ENCODE results near the gene SLC6A1. TPM values are rescaled to one million over a fixed set of nuclear protein-coding genes. Genes with fewer than 3 reads are reported as not detected.

The SLC6A1 gene
- polyA plus RNA-seq, 1 donor, result 1.3 TPM

GRCh38 chr3:10993729-10994065 lies 1.1 kb downstream of the SLC6A1 start:
- Histone ChIP-seq H3K27ac (ENCODE audit: low read length) (no peak overlapping the region), H3K36me3 (ENCODE audit: control insufficient read depth, insufficient read depth, low read length) (no peaks in the 10 kb centered on the region), H3K9me3 (ENCODE audit: control insufficient read depth, low read depth, low read length) (no peaks in the 10 kb centered on the region), H3K4me3 (ENCODE audit: low read length) (no peak overlapping the region), H3K4me1 (ENCODE audit: control insufficient read depth, insufficient read depth, low read length) (no peaks in the 10 kb centered on the region), H3K27me3 (ENCODE audit: control insufficient read depth, insufficient read depth, low read length) (peaks cover 90% of the 10 kb centered on the region)
- no peak for DNase-seq
- no CpG with 5 or more reads among the region's 9 CpGs for WGBS (ENCODE audit: insufficient coverage, low lambda C conversion rate)

GRCh38 chr3:10994306-10994705 lies 1.8 kb downstream of the SLC6A1 start:
- WGBS (ENCODE audit: insufficient coverage, low lambda C conversion rate), result no CpG with 5 or more reads among the region's 3 CpGs
- DNase-seq, result no peak
- H3K27ac ChIP-seq (ENCODE audit: low read length), result no peak overlapping the region
- H3K27me3 ChIP-seq (ENCODE audit: control insufficient read depth, insufficient read depth, low read length), result peaks cover 86% of the 10 kb centered on the region
- H3K9me3 ChIP-seq (ENCODE audit: control insufficient read depth, low read depth, low read length), result no peaks in the 10 kb centered on the region
- no peaks in the 10 kb centered on the region for H3K36me3 ChIP-seq (ENCODE audit: control insufficient read depth, insufficient read depth, low read length)
- H3K4me1 ChIP-seq (ENCODE audit: control insufficient read depth, insufficient read depth, low read length), result no peaks in the 10 kb centered on the region
- H3K4me3 ChIP-seq (ENCODE audit: low read length), result no peak overlapping the region

GRCh38 chr3:10995871-10996270 lies 3.3 kb downstream of the SLC6A1 start:
- no CpG with 5 or more reads among the region's 8 CpGs for WGBS (ENCODE audit: insufficient coverage, low lambda C conversion rate)
- H3K4me1 ChIP-seq (ENCODE audit: control insufficient read depth, insufficient read depth, low read length), result no peaks in the 10 kb centered on the region
- no peaks in the 10 kb centered on the region for H3K36me3 ChIP-seq (ENCODE audit: control insufficient read depth, insufficient read depth, low read length)
- peaks cover 84% of the 10 kb centered on the region for H3K27me3 ChIP-seq (ENCODE audit: control insufficient read depth, insufficient read depth, low read length)
- no peak overlapping the region for H3K4me3 ChIP-seq (ENCODE audit: low read length)
- DNase-seq, result no peak
- no peak overlapping the region for H3K27ac ChIP-seq (ENCODE audit: low read length)
- H3K9me3 ChIP-seq (ENCODE audit: control insufficient read depth, low read depth, low read length), result no peaks in the 10 kb centered on the region

GRCh38 chr3:10996345-10997013 lies 3.9 kb downstream of the SLC6A1 start:
- Histone ChIP-seq H3K36me3 (ENCODE audit: control insufficient read depth, insufficient read depth, low read length) (no peaks in the 10 kb centered on the region), H3K4me1 (ENCODE audit: control insufficient read depth, insufficient read depth, low read length) (no peaks in the 10 kb centered on the region), H3K4me3 (ENCODE audit: low read length) (no peak overlapping the region), H3K27me3 (ENCODE audit: control insufficient read depth, insufficient read depth, low read length) (peaks cover 82% of the 10 kb centered on the region), H3K27ac (ENCODE audit: low read length) (no peak overlapping the region), H3K9me3 (ENCODE audit: control insufficient read depth, low read depth, low read length) (no peaks in the 10 kb centered on the region)
- no peak for DNase-seq
- no CpG with 5 or more reads among the region's 5 CpGs for WGBS (ENCODE audit: insufficient coverage, low lambda C conversion rate)

GRCh38 chr3:10997196-10997595 lies 4.6 kb downstream of the SLC6A1 start:
- WGBS (ENCODE audit: insufficient coverage, low lambda C conversion rate), result no CpG with 5 or more reads among the region's 5 CpGs
- no peaks in the 10 kb centered on the region for H3K9me3 ChIP-seq (ENCODE audit: control insufficient read depth, low read depth, low read length)
- no peaks in the 10 kb centered on the region for H3K36me3 ChIP-seq (ENCODE audit: control insufficient read depth, insufficient read depth, low read length)
- DNase-seq, result no peak
- H3K4me3 ChIP-seq (ENCODE audit: low read length), result no peak overlapping the region
- no peak overlapping the region for H3K27ac ChIP-seq (ENCODE audit: low read length)
- no peaks in the 10 kb centered on the region for H3K4me1 ChIP-seq (ENCODE audit: control insufficient read depth, insufficient read depth, low read length)
- peaks cover 77% of the 10 kb centered on the region for H3K27me3 ChIP-seq (ENCODE audit: control insufficient read depth, insufficient read depth, low read length)

GRCh38 chr3:10998542-10998941 lies 6.0 kb downstream of the SLC6A1 start:
- no peak for DNase-seq
- no peaks in the 10 kb centered on the region for H3K9me3 ChIP-seq (ENCODE audit: control insufficient read depth, low read depth, low read length)
- H3K4me1 ChIP-seq (ENCODE audit: control insufficient read depth, insufficient read depth, low read length), result no peaks in the 10 kb centered on the region
- no peak overlapping the region for H3K4me3 ChIP-seq (ENCODE audit: low read length)
- H3K27ac ChIP-seq (ENCODE audit: low read length), result no peak overlapping the region
- no peaks in the 10 kb centered on the region for H3K36me3 ChIP-seq (ENCODE audit: control insufficient read depth, insufficient read depth, low read length)
- peaks cover 71% of the 10 kb centered on the region for H3K27me3 ChIP-seq (ENCODE audit: control insufficient read depth, insufficient read depth, low read length)

- DNase-seq, result no peak
- WGBS (ENCODE audit: insufficient coverage, low lambda C conversion rate), result no CpG with 5 or more reads among the region's 15 CpGs
- H3K27ac ChIP-seq (ENCODE audit: low read length), result no peak overlapping the region
- H3K4me3 ChIP-seq (ENCODE audit: low read length), result no peak overlapping the region
- H3K9me3 ChIP-seq (ENCODE audit: control insufficient read depth, low read depth, low read length), result no peaks in the 10 kb centered on the region
- no peaks in the 10 kb centered on the region for H3K36me3 ChIP-seq (ENCODE audit: control insufficient read depth, insufficient read depth, low read length)
- H3K4me1 ChIP-seq (ENCODE audit: control insufficient read depth, insufficient read depth, low read length), result no peaks in the 10 kb centered on the region
- peaks cover 63% of the 10 kb centered on the region for H3K27me3 ChIP-seq (ENCODE audit: control insufficient read depth, insufficient read depth, low read length)
Observed at GRCh38 chr3:10999221-11000107, 6.9 kb downstream of the SLC6A1 start.

GRCh38 chr3:11000528-11000927 lies 8.0 kb downstream of the SLC6A1 start:
- H3K4me3 ChIP-seq (ENCODE audit: low read length), result no peak overlapping the region

GRCh38 chr3:11001020-11001657 lies 8.6 kb downstream of the SLC6A1 start:
- H3K9me3 ChIP-seq (ENCODE audit: control insufficient read depth, low read depth, low read length), result no peaks in the 10 kb centered on the region
- no peak overlapping the region for H3K4me3 ChIP-seq (ENCODE audit: low read length)
- no peaks in the 10 kb centered on the region for H3K4me1 ChIP-seq (ENCODE audit: control insufficient read depth, insufficient read depth, low read length)
- H3K36me3 ChIP-seq (ENCODE audit: control insufficient read depth, insufficient read depth, low read length), result no peaks in the 10 kb centered on the region
- no CpG with 5 or more reads among the region's 11 CpGs for WGBS (ENCODE audit: insufficient coverage, low lambda C conversion rate)
- no peak overlapping the region for H3K27ac ChIP-seq (ENCODE audit: low read length)
- DNase-seq, result no peak
- peaks cover 48% of the 10 kb centered on the region for H3K27me3 ChIP-seq (ENCODE audit: control insufficient read depth, insufficient read depth, low read length)

More at GRCh38 chr3:11000528-11000927, 8.0 kb downstream of the SLC6A1 start:
- WGBS (ENCODE audit: insufficient coverage, low lambda C conversion rate), result no CpG with 5 or more reads among the region's 2 CpGs
- Histone ChIP-seq H3K36me3 (ENCODE audit: control insufficient read depth, insufficient read depth, low read length) (no peaks in the 10 kb centered on the region), H3K27ac (ENCODE audit: low read length) (no peak overlapping the region), H3K27me3 (ENCODE audit: control insufficient read depth, insufficient read depth, low read length) (peaks cover 54% of the 10 kb centered on the region), H3K9me3 (ENCODE audit: control insufficient read depth, low read depth, low read length) (no peaks in the 10 kb centered on the region), H3K4me1 (ENCODE audit: control insufficient read depth, insufficient read depth, low read length) (no peaks in the 10 kb centered on the region)
- DNase-seq, result no peak

- Histone ChIP-seq H3K4me1 (ENCODE audit: control insufficient read depth, insufficient read depth, low read length) (no peaks in the 10 kb centered on the region), H3K36me3 (ENCODE audit: control insufficient read depth, insufficient read depth, low read length) (no peaks in the 10 kb centered on the region), H3K27ac (ENCODE audit: low read length) (no peak overlapping the region), H3K4me3 (ENCODE audit: low read length) (no peak overlapping the region), H3K9me3 (ENCODE audit: control insufficient read depth, low read depth, low read length) (no peaks in the 10 kb centered on the region), H3K27me3 (ENCODE audit: control insufficient read depth, insufficient read depth, low read length) (peaks cover 43% of the 10 kb centered on the region)
- DNase-seq, result no peak
- no CpG with 5 or more reads among the region's 3 CpGs for WGBS (ENCODE audit: insufficient coverage, low lambda C conversion rate)
Observed at GRCh38 chr3:11001658-11002021, 9.1 kb downstream of the SLC6A1 start.
